Activated CD8-positive, alpha-beta T cell treated with anti-CD3 and anti-CD28 coated beads for 36 hours (primary cell): ENCODE results near the gene EVC2. TPM values are rescaled to one million over a fixed set of nuclear protein-coding genes. Genes with fewer than 3 reads are reported as not detected.

Source experiments
- ATAC-seq: fragments of 200-7000 bp; cut with Tn5 transposase; one replicate; pipeline ENCODE4 v1.10.0; 2021; ENCODE audit warnings: mild to moderate bottlenecking, moderate library complexity
- CTCF ChIA-PET: fragments of 350-600 bp; sonication (Branson Sonifier 250); formaldehyde crosslinking; loops from one replicate; lab custom pipeline; 2021; ENCODE audit warnings: antibody characterized with exemption; lab: Charles Lee
- POLR2A ChIA-PET: fragments of 350-600 bp; sonication (Branson Sonifier 250); formaldehyde crosslinking; loops from one replicate; lab custom pipeline; 2021; ENCODE audit warnings: antibody characterized with exemption; lab: Charles Lee
- DNase-seq: peaks from one replicate; pipeline ENCODE4 v3.0.0-alpha.2; 2020
- H3K27ac Mint-ChIP-seq: one replicate; pipeline ENCODE4 v1.8.0; 2021; ENCODE audit warnings: mild to moderate bottlenecking, mixed read lengths
- H3K27me3 Mint-ChIP-seq: one replicate; pipeline ENCODE4 v1.8.0; 2021; ENCODE audit warnings: mixed read lengths
- H3K36me3 Mint-ChIP-seq: one replicate; pipeline ENCODE4 v1.8.0; 2021; ENCODE audit warnings: low read depth, mixed read lengths
- H3K4me1 Mint-ChIP-seq: one replicate; pipeline ENCODE4 v1.8.0; 2021; ENCODE audit warnings: low read depth, mixed read lengths
- H3K4me3 Mint-ChIP-seq: one replicate; pipeline ENCODE4 v1.8.0; 2021; ENCODE audit warnings: mild to moderate bottlenecking, moderate library complexity, mixed read lengths
- H3K9me3 Mint-ChIP-seq: one replicate; pipeline ENCODE4 v1.8.0; 2021; ENCODE audit warnings: mixed read lengths
- intact Hi-C: fragments of 100-400 bp; cut with micrococcal nuclease; formaldehyde crosslinking; loops from one replicate; pipeline ENCODE4 v1.10.0; 2022
- total RNA-seq, 2 experiments: library from RNA; stranded (reverse); gene quantifications; one replicate each; pipeline ENCODE4 v1.2.3, GENCODE V29; 2021
- TF ChIP-seq, protein P1 (sequence below): fragments of 200-600 bp; IDR thresholded peaks from one replicate; pipeline ENCODE4 v1.8.0; 2022; ENCODE audit warnings: antibody characterized with exemption, mild to moderate bottlenecking

Gene EVC2
- total RNA-seq, 2 experiments from 2014 or later = 0.83 to 1.3 TPM

- Mint-ChIP-seq H3K27ac (no peak overlapping the region), H3K4me1 (no peaks in the 10 kb centered on the region), H3K27me3 (no peaks in the 10 kb centered on the region), H3K9me3 (no peaks in the 10 kb centered on the region), H3K36me3 (no peaks in the 10 kb centered on the region), H3K4me3 (no peak overlapping the region)
- no peak for ATAC-seq
- DNase-seq = no peak
- TF ChIP-seq, protein P1, sequence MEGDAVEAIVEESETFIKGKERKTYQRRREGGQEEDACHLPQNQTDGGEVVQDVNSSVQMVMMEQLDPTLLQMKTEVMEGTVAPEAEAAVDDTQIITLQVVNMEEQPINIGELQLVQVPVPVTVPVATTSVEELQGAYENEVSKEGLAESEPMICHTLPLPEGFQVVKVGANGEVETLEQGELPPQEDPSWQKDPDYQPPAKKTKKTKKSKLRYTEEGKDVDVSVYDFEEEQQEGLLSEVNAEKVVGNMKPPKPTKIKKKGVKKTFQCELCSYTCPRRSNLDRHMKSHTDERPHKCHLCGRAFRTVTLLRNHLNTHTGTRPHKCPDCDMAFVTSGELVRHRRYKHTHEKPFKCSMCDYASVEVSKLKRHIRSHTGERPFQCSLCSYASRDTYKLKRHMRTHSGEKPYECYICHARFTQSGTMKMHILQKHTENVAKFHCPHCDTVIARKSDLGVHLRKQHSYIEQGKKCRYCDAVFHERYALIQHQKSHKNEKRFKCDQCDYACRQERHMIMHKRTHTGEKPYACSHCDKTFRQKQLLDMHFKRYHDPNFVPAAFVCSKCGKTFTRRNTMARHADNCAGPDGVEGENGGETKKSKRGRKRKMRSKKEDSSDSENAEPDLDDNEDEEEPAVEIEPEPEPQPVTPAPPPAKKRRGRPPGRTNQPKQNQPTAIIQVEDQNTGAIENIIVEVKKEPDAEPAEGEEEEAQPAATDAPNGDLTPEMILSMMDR = no peak
- POLR2A ChIA-PET = no interaction called here
- CTCF ChIA-PET = no interaction called here
- intact Hi-C loops = no loop called here
Measured at GRCh38 chr4:5566526-5566925, 141.8 kb downstream of the EVC2 start.

GRCh38 chr4:5563856-5564255 lies 144.5 kb downstream of the EVC2 start:
- Mint-ChIP-seq H3K27ac (no peak overlapping the region), H3K27me3 (no peaks in the 10 kb centered on the region), H3K4me1 (no peaks in the 10 kb centered on the region), H3K9me3 (no peaks in the 10 kb centered on the region), H3K4me3 (no peak overlapping the region), H3K36me3 (no peaks in the 10 kb centered on the region)
- ChIA-PET CTCF (no interaction called here), POLR2A (no interaction called here)
- ATAC-seq (no peak), DNase-seq (no peak)
- intact Hi-C loops = no loop called here
- TF ChIP-seq, protein P1 = no peak

DNA sequence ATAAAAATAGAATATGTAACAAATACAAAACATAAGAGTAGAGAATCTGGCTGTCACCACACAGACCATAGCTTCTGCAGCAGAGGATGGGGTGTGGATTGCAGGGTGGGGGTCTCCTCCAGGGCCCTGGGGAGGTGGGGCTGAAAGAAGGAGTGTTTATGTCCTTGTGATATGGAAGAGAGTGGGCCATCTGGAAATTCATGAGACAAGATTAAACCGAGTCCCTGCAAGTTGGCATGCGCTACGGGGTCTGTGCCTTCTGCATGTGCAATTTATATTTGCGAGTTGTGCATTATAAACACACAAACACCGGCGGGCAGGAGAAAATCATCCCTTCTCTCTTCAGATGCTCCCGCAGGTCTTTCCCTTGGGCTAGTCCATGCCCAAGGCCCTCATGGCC lies 145.9 kb downstream of the EVC2 start:
- DNase-seq (no peak), ATAC-seq (no peak)
- no peak overlapping the region for H3K4me3 Mint-ChIP-seq
- H3K27me3 Mint-ChIP-seq = no peaks in the 10 kb centered on the region
- H3K4me1 Mint-ChIP-seq = no peaks in the 10 kb centered on the region
- intact Hi-C loops = no loop called here
- no peaks in the 10 kb centered on the region for H3K9me3 Mint-ChIP-seq
- ChIA-PET POLR2A (no interaction called here), CTCF (no interaction called here)
- no peak overlapping the region for H3K27ac Mint-ChIP-seq
- no peaks in the 10 kb centered on the region for H3K36me3 Mint-ChIP-seq
- TF ChIP-seq, protein P1 = no peak

DNA sequence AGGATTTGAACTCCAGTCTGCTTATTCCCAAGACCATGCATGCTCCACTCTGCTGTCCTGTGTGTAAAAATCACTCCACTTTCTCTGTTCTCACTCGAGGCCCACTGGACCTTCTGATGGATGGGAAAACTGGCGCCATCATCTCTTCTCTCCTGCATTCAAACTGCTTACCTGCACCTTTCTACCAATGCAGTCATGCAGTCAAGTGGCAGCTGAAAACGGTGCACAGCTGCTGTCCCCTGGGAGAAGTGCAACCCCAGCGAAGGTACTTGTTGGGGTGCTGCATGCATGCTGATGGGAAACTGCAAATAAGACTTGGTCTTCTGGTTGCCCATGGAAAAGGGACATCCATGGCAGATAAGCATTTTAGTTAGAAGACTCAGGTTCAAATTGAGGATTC lies 147.1 kb downstream of the EVC2 start:
- no peak for DNase-seq
- CTCF ChIA-PET = no interaction called here
- no peak overlapping the region for H3K27ac Mint-ChIP-seq
- H3K4me1 Mint-ChIP-seq = no peaks in the 10 kb centered on the region
- ATAC-seq = no peak
- POLR2A ChIA-PET = no interaction called here
- intact Hi-C loops = no loop called here
- H3K4me3 Mint-ChIP-seq = no peak overlapping the region
- no peaks in the 10 kb centered on the region for H3K36me3 Mint-ChIP-seq
- H3K27me3 Mint-ChIP-seq = no peaks in the 10 kb centered on the region
- H3K9me3 Mint-ChIP-seq = no peaks in the 10 kb centered on the region
- TF ChIP-seq, protein P1 = no peak

GRCh38 chr4:5558502-5558901 lies 149.9 kb downstream of the EVC2 start:
- ChIA-PET CTCF (no interaction called here), POLR2A (no interaction called here)
- Mint-ChIP-seq H3K36me3 (no peaks in the 10 kb centered on the region), H3K27ac (no peak overlapping the region), H3K4me3 (no peak overlapping the region), H3K4me1 (no peaks in the 10 kb centered on the region), H3K27me3 (peaks cover 2% of the 10 kb centered on the region), H3K9me3 (no peaks in the 10 kb centered on the region)
- TF ChIP-seq, protein P1 = no peak
- intact Hi-C loops = no loop called here
- ATAC-seq (no peak), DNase-seq (no peak)
